Fibroblast of lung (primary cell): ENCODE data around the gene NHLRC2. TPM values are rescaled to one million over a fixed set of nuclear protein-coding genes. Genes with fewer than 3 reads are reported as not detected.

Experiments
- DNase-seq, 2 donors: peaks; one replicate each; pipeline versions ENCODE4 v3.0.0 to v3.0.0-alpha.2; 2010; ENCODE audit warnings: low read depth in 2 of 2
- H2AFZ ChIP-seq: 2 replicates; pipeline ENCODE4 v1.5.1; 2012; ENCODE audit warnings: low read length, control low read depth, inconsistent platforms
- H3K27ac ChIP-seq: 2 replicates; pipeline ENCODE4 v1.5.1; 2011; ENCODE audit warnings: low read length, control low read depth; ENCODE audit not compliant: insufficient read depth
- H3K27me3 ChIP-seq: 2 replicates; pipeline ENCODE4 v1.5.1; 2011; ENCODE audit warnings: mild to moderate bottlenecking, low read length; ENCODE audit not compliant: control insufficient read depth, insufficient read depth
- H3K36me3 ChIP-seq: 2 replicates; pipeline ENCODE4 v1.5.1; 2011; ENCODE audit warnings: low read length; ENCODE audit not compliant: control insufficient read depth, insufficient read depth
- H3K4me1 ChIP-seq: 2 replicates; pipeline ENCODE4 v1.5.1; 2011; ENCODE audit warnings: low read length; ENCODE audit not compliant: control insufficient read depth, insufficient read depth; ENCODE audit errors: extremely low read depth
- H3K4me2 ChIP-seq: 2 replicates; pipeline ENCODE4 v1.5.1; 2011; ENCODE audit warnings: low read length, control low read depth; ENCODE audit not compliant: insufficient read depth; ENCODE audit errors: extremely low read depth
- H3K4me3 ChIP-seq, 4 experiments: fragments of 200-600 bp in 1 of 4; sonication (generic) in 1 of 4; replicated peaks in 1 of 4; 2 replicates each; pipeline ENCODE4 v1.5.1; 2011 to 2016; ENCODE audit warnings: low read length in 4 of 4, low read depth in 3 of 4, mild to moderate bottlenecking in 3 of 4, control low read depth in 2 of 4, inconsistent platforms in 1 of 4, mixed read lengths in 1 of 4; ENCODE audit not compliant: insufficient read depth in 1 of 4; ENCODE audit errors: control extremely low read depth in 1 of 4
- H3K79me2 ChIP-seq: 2 replicates; pipeline ENCODE4 v1.5.1; 2012; ENCODE audit warnings: mild to moderate bottlenecking, low read length, inconsistent platforms; ENCODE audit not compliant: control insufficient read depth, insufficient read depth
- H3K9ac ChIP-seq: 2 replicates; pipeline ENCODE4 v1.5.1; 2011; ENCODE audit warnings: mild to moderate bottlenecking, low read length, control low read depth; ENCODE audit not compliant: insufficient read depth
- H3K9me3 ChIP-seq: 2 replicates; pipeline ENCODE4 v1.5.1; 2012; ENCODE audit warnings: low read depth, low read length; ENCODE audit not compliant: control insufficient read depth, insufficient read depth
- H4K20me1 ChIP-seq: 2 replicates; pipeline ENCODE4 v1.5.1; 2011; ENCODE audit warnings: low read length; ENCODE audit not compliant: control insufficient read depth, insufficient read depth; ENCODE audit errors: extremely low read depth
- EZH2 ChIP-seq: IDR thresholded peaks from 2 replicates; pipeline ENCODE4 v1.5.1; 2012; ENCODE audit warnings: low read length, control low read depth, mild to moderate bottlenecking; ENCODE audit errors: missing control alignments
- polyA plus RNA-seq, 2 donors: library from polyadenylated mRNA; depleted of rRNA in 1 of 2; stranded (reverse) in 1 of 2; unstranded in 1 of 2; fragments of >200 nt; gene quantifications; 2 replicates each; pipeline ENCODE4 v1.2.1, GENCODE V29; 2011 to 2012; ENCODE audit warnings: missing spikeins in 1 of 2
- total RNA-seq: library from RNA; depleted of rRNA; stranded (reverse); fragments of >200 nt; gene quantifications from 2 replicates; pipeline ENCODE4 v1.2.1, GENCODE V29; 2014
- TF ChIP-seq, protein P1 (sequence below), 2 donors: IDR thresholded peaks in 1 of 2; conservative IDR thresholded peaks in 1 of 2; 1 replicate in 1 of 2; 2 replicates in 1 of 2; pipeline ENCODE4 v1.5.1; 2011 to 2012; ENCODE audit warnings: low read length in 2 of 2, control low read depth in 1 of 2, inconsistent platforms in 1 of 2, low read depth in 1 of 2, mild to moderate bottlenecking in 1 of 2

Gene NHLRC2
- total and polyA plus RNA-seq, 2 donors (not counting 1 experiment from before 2014, with no cell fraction given) = 10.1 to 11.9 TPM

- TF ChIP-seq, protein P1, sequence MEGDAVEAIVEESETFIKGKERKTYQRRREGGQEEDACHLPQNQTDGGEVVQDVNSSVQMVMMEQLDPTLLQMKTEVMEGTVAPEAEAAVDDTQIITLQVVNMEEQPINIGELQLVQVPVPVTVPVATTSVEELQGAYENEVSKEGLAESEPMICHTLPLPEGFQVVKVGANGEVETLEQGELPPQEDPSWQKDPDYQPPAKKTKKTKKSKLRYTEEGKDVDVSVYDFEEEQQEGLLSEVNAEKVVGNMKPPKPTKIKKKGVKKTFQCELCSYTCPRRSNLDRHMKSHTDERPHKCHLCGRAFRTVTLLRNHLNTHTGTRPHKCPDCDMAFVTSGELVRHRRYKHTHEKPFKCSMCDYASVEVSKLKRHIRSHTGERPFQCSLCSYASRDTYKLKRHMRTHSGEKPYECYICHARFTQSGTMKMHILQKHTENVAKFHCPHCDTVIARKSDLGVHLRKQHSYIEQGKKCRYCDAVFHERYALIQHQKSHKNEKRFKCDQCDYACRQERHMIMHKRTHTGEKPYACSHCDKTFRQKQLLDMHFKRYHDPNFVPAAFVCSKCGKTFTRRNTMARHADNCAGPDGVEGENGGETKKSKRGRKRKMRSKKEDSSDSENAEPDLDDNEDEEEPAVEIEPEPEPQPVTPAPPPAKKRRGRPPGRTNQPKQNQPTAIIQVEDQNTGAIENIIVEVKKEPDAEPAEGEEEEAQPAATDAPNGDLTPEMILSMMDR (conservative IDR thresholded peaks at IDR 0.05 in 1 of 2, IDR thresholded peaks at IDR 0.05 in 1 of 2; ENCODE audit: low read depth in 1 of 2, low read length in 2 of 2) = no peak
- no peak for TF ChIP-seq EZH2
- no peaks in the 10 kb centered on the region for H3K9me3 ChIP-seq
- H3K9ac ChIP-seq = no peak overlapping the region
- no peak overlapping the region for H3K4me3 ChIP-seq
- no peaks in the 10 kb centered on the region for H3K27me3 ChIP-seq
- peaks cover 14% of the 10 kb centered on the region for H3K4me1 ChIP-seq
- no peaks in the 10 kb centered on the region for H3K36me3 ChIP-seq
- H3K4me2 ChIP-seq = no peak overlapping the region
- DNase-seq = no peak
- no peaks in the 10 kb centered on the region for H4K20me1 ChIP-seq
- no peak overlapping the region for H2AFZ ChIP-seq
- H3K79me2 ChIP-seq = no peaks in the 10 kb centered on the region
- no peak overlapping the region for H3K27ac ChIP-seq
Measured at GRCh38 chr10:113954409-113954808, 99.9 kb downstream of the NHLRC2 start.

- no peak overlapping the region for H3K4me2 ChIP-seq
- no peaks in the 10 kb centered on the region for H4K20me1 ChIP-seq
- no peaks in the 10 kb centered on the region for H3K27me3 ChIP-seq
- H3K4me3 ChIP-seq = no peak overlapping the region
- no peak overlapping the region for H3K27ac ChIP-seq
- no peaks in the 10 kb centered on the region for H3K9me3 ChIP-seq
- no peaks in the 10 kb centered on the region for H3K36me3 ChIP-seq
- no peak overlapping the region for H2AFZ ChIP-seq
- peaks cover 14% of the 10 kb centered on the region for H3K4me1 ChIP-seq
- H3K9ac ChIP-seq = no peak overlapping the region
- no peak for TF ChIP-seq EZH2
- TF ChIP-seq, protein P1 (conservative IDR thresholded peaks at IDR 0.05 in 1 of 2, IDR thresholded peaks at IDR 0.05 in 1 of 2; ENCODE audit: low read depth in 1 of 2, low read length in 2 of 2) = no peak
- no peaks in the 10 kb centered on the region for H3K79me2 ChIP-seq
- peak; percentile 87 to 93 for DNase-seq
Measured at GRCh38 chr10:113957013-113957412, 102.6 kb downstream of the NHLRC2 start.

DNA sequence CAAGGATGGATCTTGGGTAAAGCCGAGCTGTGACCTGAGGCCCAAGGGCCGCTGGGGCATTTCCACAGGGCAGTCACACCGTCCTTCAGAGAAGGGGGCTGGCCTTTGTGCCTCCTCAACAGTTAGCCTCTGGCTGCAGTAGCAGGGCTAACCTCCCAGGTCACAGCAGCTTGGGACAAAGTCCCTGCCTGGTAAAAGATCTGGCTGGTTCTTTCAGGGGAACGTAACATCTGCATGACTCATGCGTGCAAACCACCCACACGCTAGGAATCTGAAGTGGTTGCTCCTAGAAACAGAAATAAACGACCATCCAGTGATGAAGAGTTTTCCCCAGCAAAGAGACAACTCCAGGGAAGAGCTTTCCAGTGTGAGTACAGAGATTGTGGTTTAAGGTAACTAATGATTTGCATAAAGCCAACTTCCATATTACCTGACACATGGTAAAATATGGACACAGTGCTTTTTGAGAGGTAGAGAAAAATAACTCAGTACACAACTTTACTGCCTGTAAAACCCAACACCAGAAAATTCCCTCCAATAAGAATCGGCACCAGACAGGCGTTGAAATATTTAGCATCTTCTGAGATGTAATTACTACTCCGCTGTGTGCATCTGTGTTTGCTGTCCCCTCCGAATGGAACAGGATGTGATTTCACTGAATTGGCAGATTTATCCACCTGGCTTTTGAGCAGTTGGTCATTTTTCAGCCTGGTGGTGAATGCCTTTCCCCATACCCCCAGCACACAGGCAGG is 104.3 kb downstream of the NHLRC2 start:
- no peaks in the 10 kb centered on the region for H3K27me3 ChIP-seq
- peak overlapping the region; percentile 66 for H3K27ac ChIP-seq
- no peak for TF ChIP-seq EZH2
- TF ChIP-seq, protein P1 (conservative IDR thresholded peaks at IDR 0.05 in 1 of 2, IDR thresholded peaks at IDR 0.05 in 1 of 2; ENCODE audit: low read depth in 1 of 2, low read length in 2 of 2) = no peak
- no peaks in the 10 kb centered on the region for H3K79me2 ChIP-seq
- H3K4me1 ChIP-seq = peaks cover 14% of the 10 kb centered on the region
- no peaks in the 10 kb centered on the region for H4K20me1 ChIP-seq
- DNase-seq = peak; percentile 88 to 95
- peak overlapping the region; percentile 5 for H2AFZ ChIP-seq
- H3K9me3 ChIP-seq = no peaks in the 10 kb centered on the region
- H3K4me2 ChIP-seq = peak overlapping the region; percentile 38
- no peak overlapping the region for H3K9ac ChIP-seq
- H3K36me3 ChIP-seq = no peaks in the 10 kb centered on the region
- H3K4me3 ChIP-seq = no peak overlapping the region
